ENCODE measurements around the gene SNCAIP. TPM values are rescaled to one million over a fixed set of nuclear protein-coding genes. Genes with fewer than 3 reads are reported as not detected.

Gene SNCAIP
- total and polyA plus RNA-seq, 3 donors from 2014 or later, result 12.7 to 28.4 (median 16.1) TPM

DNA sequence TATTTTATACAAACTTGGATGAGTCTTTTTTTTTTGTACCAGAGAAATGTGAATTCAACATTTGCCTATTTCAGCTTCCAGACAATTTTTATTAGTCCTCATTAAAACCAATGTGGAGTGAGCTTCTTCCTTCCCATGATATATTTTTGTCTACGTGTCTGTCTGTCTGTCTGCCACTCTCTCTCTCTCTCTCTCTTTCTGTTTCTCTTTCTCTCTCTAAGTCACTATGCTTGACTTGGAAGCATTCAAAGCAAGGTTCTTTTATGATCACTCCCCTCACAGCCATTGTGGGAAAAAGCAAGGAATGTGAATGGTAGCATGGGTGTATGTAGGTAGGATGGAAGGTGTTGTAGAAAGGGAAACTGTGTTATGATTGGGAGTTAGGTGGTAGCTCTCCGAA, 80.2 kb downstream of the SNCAIP start:
- 92 to 97% methylated on average over 2 of the region's 2 CpGs for WGBS, 2 donors
- no peaks in the 10 kb centered on the region for H3K27me3 ChIP-seq
- H3K36me3 ChIP-seq (ENCODE audit: low read depth, missing control alignments), result no peaks in the 10 kb centered on the region
- no peaks in the 10 kb centered on the region for H3K9me3 ChIP-seq
- H3K4me3 ChIP-seq, result no peak overlapping the region
- H3K4me1 ChIP-seq, result no peaks in the 10 kb centered on the region
- intact Hi-C loops (cut with DNase I; ENCODE audit: low total_unique reads), result no loop called here
- no peak overlapping the region for H3K27ac ChIP-seq
- TF ChIP-seq, protein P1, sequence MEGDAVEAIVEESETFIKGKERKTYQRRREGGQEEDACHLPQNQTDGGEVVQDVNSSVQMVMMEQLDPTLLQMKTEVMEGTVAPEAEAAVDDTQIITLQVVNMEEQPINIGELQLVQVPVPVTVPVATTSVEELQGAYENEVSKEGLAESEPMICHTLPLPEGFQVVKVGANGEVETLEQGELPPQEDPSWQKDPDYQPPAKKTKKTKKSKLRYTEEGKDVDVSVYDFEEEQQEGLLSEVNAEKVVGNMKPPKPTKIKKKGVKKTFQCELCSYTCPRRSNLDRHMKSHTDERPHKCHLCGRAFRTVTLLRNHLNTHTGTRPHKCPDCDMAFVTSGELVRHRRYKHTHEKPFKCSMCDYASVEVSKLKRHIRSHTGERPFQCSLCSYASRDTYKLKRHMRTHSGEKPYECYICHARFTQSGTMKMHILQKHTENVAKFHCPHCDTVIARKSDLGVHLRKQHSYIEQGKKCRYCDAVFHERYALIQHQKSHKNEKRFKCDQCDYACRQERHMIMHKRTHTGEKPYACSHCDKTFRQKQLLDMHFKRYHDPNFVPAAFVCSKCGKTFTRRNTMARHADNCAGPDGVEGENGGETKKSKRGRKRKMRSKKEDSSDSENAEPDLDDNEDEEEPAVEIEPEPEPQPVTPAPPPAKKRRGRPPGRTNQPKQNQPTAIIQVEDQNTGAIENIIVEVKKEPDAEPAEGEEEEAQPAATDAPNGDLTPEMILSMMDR (IDR thresholded peaks at IDR 0.05), result no peak
- no peak for TF ChIP-seq POLR2A (IDR thresholded peaks at IDR 0.05)
- DNase-seq, result no peak

DNA sequence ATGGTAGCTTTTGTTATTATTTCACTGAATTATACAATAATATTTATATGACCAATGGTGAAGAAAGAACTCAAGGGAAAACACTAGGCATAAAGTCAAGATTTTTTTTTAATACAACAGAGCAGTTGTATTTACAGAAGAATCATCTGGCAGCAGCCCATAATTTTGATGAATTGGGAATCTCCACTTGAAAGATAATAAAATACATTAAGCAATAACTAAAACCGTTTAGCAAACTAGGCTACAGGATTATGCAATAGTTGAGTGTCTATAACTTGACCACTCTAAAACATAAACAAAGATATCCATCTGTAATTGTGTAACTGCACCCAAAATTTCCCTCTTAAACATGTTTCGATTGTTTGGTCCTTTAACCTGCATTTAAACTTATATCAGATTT, 80.8 kb downstream of the SNCAIP start:
- Histone ChIP-seq H3K4me3 (no peak overlapping the region), H3K4me1 (no peaks in the 10 kb centered on the region), H3K9me3 (no peaks in the 10 kb centered on the region), H3K27me3 (no peaks in the 10 kb centered on the region), H3K36me3 (ENCODE audit: low read depth, missing control alignments) (no peaks in the 10 kb centered on the region), H3K27ac (no peak overlapping the region)
- TF ChIP-seq, protein P1 (IDR thresholded peaks at IDR 0.05), result no peak
- TF ChIP-seq POLR2A (IDR thresholded peaks at IDR 0.05), result no peak
- intact Hi-C loops (cut with DNase I; ENCODE audit: low total_unique reads), result no loop called here
- no peak for DNase-seq
- 70 to 71% methylated on average over 2 of the region's 2 CpGs for WGBS, 2 donors

DNA sequence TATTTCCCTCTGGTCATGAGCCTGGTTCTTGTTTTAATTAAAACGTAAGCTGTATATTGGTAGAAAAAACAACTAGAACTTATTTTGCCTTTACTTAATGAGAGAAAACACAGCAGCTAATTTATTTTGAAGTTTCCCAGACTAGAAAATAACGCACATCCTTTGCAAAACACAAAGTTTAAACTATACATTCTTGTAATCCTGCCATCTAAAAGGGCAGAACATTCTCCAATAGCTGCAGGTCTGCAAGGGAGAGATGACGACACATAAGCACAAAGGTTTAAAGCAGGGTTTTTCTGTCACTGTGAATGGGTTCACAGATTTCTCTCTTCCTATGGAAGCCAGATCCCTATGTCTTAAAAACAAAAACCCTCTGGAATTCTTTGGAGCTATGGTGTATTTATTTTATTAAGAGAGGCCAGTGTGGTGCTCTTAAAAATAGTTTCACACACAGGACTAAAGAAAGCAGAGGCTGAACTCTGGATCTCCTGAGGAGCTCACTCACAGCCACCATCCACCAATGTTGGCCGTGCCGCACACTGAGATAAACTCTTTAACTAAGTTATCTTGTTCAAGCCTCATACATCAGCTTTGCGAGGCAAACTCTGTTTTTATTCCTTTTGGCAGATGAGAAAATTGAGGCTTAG, 82.4 kb downstream of the SNCAIP start:
- Histone ChIP-seq H3K36me3 (ENCODE audit: low read depth, missing control alignments) (no peaks in the 10 kb centered on the region), H3K9me3 (no peaks in the 10 kb centered on the region), H3K27ac (no peak overlapping the region), H3K4me3 (no peak overlapping the region), H3K27me3 (no peaks in the 10 kb centered on the region), H3K4me1 (no peaks in the 10 kb centered on the region)
- 77 to 82% methylated on average over 6 of the region's 6 CpGs for WGBS, 2 donors
- DNase-seq, result no peak
- TF ChIP-seq, protein P1 (IDR thresholded peaks at IDR 0.05), result no peak
- no peak for TF ChIP-seq POLR2A (IDR thresholded peaks at IDR 0.05)
- intact Hi-C loops (cut with DNase I; ENCODE audit: low total_unique reads), result no loop called here

DNA sequence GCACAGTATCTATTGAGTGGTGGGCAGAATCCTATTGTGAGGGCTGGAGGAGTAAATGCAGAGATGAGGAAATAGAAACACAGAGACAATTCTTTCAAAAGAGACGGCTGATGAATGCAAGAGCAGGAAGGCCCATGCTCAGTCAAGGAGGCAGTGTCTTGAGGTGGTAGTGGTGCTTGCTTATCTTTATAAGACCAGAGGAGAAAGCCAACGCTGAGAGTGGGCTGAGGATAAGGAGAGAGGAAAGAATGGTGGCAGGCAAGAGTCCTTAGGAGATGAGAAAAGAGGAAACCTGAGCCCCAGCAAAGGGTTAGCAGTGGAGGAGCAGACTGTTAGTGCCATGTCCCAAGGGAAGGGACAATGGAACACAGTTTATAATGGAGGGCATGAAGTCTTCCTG, 86.0 kb downstream of the SNCAIP start:
- no peaks in the 10 kb centered on the region for H3K4me1 ChIP-seq
- intact Hi-C loops (cut with DNase I; ENCODE audit: low total_unique reads), result no loop called here
- WGBS, 2 donors, result 86 to 97% methylated on average over 2 of the region's 2 CpGs

DNA sequence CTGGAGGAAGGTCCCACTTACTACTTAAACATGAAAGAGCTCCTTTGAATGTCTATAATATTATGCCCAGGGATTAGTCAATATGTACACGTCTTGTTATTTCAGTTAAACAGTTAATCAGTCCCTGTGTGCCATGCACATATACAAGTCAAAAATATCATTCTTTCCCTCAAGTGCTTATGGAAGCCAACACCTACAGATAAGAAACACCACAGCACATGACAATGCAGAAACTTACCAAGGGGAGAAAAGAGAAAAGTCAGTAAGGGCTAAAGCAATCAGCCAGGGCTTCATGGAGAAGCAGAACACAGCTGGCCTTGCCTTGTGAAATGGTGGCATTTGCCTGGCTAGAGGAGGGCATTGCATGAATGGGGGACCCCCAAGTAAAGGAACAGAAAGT, 88.3 kb downstream of the SNCAIP start:
- Histone ChIP-seq H3K4me1 (no peaks in the 10 kb centered on the region), H3K9me3 (no peaks in the 10 kb centered on the region), H3K27me3 (no peaks in the 10 kb centered on the region), H3K27ac (no peak overlapping the region), H3K4me3 (no peak overlapping the region), H3K36me3 (ENCODE audit: low read depth, missing control alignments) (no peaks in the 10 kb centered on the region)
- no peak for TF ChIP-seq POLR2A (IDR thresholded peaks at IDR 0.05)
- TF ChIP-seq, protein P1 (IDR thresholded peaks at IDR 0.05), result no peak
- intact Hi-C loops (cut with DNase I; ENCODE audit: low total_unique reads), result no loop called here
- no peak for DNase-seq
- WGBS, 2 donors, result 94 to 100% methylated on average over 1 of the region's 1 CpG

More for the DNA sequence above, 86.0 kb downstream of the SNCAIP start:
- Histone ChIP-seq H3K36me3 (ENCODE audit: low read depth, missing control alignments) (no peaks in the 10 kb centered on the region), H3K4me3 (no peak overlapping the region), H3K27ac (no peak overlapping the region), H3K9me3 (no peaks in the 10 kb centered on the region), H3K27me3 (no peaks in the 10 kb centered on the region)
- no peak for TF ChIP-seq POLR2A (IDR thresholded peaks at IDR 0.05)
- DNase-seq, result no peak
